CD4-positive, alpha-beta T cell treated with Interleukin-6 for 4 hours (primary cell): ENCODE results near the gene ARL10.
"Not testable (repeated sequence)": the region's sequence is repeated elsewhere in the genome, so short reads cannot be mapped to it uniquely, and the experiment has no call there.

Experiments used
- DNase-seq: peaks from one replicate; pipeline ENCODE4 v3.0.0-alpha.2; 2020; ENCODE audit warnings: mixed read lengths

Gene ARL10

DNA sequence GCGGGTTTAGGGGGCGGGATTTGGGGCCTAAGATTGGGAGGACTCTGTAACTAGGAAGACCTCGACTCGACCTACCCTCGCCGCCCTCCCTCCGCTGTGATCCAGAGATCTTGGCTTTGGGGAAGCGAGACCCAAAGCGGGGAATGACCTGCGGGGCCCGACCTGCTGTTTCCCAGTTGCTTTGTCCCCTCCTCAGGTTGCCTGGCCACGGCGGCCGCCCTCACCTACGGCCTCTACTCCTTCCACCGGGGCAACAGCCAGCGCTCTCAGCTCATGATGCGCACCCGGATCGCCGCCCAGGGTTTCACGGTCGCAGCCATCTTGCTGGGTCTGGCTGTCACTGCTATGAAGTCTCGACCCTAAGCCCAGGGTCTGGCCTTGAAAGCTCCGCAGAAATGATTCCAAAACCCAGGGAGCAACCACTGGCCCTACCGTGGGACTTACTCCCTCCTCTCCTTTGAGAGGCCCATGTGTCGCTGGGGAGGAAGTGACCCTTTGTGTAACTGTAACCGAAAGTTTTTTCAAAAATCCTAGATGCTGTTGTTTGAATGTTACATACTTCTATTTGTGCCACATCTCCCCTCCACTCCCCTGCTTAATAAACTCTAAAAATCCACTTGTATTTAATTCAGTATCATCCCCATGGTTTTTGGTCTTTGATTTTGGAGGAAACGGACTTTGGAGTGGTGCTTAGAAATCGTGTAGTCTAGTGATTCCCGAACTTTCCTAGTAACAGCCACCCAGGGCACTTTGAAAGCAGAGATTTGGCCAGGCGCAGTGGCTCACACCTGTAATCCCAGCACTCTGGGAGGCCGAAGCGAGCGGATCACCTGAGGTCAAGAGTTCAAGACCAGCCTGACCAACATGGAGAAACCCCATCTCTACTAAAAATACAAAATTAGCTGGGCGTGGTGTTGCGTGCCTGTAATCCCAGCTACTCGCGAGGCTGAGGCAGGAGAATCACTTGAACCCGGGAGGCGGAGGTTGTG, 24.1 kb downstream of the ARL10 start:
- no peak for DNase-seq

DNA sequence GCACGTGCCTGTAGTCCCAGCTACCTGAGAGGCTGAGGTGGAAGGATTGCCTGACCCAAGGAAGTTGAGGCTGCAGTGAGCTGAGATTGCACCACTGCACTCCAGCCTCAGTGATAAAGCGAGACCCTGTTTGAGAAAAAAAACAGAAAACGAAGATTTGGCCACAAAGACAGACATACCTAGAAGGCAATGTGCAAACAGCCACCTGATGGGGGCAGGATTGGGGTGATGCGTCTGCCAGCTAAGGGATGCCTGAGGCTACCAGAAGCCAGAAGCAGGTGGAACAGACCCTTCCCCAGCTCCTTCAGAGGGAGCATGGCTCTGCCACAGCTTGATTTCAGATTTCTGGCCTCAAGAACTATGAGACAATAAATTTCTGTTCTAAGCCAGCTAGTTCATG, 26.2 kb downstream of the ARL10 start:
- DNase-seq, result no peak

DNA sequence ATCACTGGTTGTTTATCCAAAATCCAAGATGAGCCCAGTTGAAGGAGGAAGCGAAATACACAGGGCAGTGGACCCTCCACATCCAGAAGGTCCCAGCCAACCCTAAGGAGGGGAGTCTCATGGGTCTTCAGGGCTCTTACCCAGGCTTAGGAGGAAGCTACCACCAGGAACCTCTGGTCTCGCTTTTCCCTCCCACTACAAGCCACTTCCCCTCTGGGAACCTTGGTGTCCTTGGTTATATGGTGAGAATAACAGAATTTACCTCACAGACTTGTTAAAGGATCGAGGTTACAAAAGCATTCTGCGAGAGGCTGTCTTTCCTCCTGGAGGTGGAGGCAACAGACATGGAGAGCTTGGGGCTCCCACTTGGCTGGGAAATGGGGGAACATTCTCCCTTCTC, 26.7 kb downstream of the ARL10 start:
- no peak for DNase-seq

DNA sequence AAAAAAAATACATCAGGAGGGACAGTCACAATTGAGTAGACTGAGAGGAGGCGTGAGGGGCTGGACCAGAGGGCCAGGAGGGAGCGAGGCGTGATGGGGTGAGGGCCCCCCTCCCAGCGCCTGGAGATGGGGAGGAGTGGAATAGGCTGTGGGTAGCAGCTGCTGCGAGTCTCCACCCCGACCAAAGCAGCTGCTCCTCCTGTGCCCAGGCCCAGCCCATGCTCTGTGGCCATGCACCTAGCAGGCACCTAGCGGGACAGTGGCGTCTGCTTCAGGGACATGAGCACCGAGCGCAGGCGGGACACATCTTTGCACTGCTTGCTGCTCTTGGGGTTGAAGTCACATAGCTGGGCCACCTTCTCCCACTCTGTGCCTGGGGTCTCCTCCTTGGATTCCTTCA, 27.2 kb downstream of the ARL10 start:
- no peak for DNase-seq

- DNase-seq, result no peak
Observed at GRCh38 chr5:176394096-176394495, 28.8 kb downstream of the ARL10 start.

- no peak for DNase-seq
Observed at GRCh38 chr5:176394881-176395675, 29.8 kb downstream of the ARL10 start.

- no peak for DNase-seq
Observed at GRCh38 chr5:176396330-176396729, 31.0 kb downstream of the ARL10 start.

DNA sequence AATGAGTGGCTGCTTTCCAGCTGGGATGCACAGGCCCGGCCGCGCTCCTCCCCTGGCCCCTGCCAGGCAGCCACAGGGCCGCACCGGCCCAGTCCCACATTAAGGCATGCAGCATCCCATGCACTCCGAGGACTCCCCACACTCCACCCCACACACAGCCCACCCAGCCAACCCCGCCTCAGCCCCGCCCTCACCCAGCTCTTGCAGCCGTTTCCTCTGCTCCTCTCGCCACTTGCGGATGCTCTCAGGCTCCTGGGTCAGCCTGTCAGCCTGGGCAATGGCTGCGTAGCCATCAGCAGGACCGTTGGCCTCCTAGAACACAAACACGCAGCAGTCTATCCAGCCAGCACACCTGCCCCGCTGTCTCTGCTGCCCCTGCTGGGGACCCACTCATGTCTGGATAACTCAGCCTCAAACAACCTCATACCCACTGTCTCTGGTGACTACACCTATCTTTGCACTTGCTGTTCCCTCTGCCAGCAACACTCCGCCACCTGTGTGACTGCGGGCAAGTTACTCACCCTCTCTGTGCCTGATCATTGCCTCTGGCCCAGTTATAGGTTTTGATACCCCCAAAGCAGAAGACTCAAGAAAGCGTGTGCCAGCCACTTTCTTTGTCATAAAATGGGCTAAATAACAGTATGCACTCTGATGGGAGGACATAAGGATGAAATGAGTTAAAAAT, 32.6 kb downstream of the ARL10 start:
- DNase-seq, result no peak

DNA sequence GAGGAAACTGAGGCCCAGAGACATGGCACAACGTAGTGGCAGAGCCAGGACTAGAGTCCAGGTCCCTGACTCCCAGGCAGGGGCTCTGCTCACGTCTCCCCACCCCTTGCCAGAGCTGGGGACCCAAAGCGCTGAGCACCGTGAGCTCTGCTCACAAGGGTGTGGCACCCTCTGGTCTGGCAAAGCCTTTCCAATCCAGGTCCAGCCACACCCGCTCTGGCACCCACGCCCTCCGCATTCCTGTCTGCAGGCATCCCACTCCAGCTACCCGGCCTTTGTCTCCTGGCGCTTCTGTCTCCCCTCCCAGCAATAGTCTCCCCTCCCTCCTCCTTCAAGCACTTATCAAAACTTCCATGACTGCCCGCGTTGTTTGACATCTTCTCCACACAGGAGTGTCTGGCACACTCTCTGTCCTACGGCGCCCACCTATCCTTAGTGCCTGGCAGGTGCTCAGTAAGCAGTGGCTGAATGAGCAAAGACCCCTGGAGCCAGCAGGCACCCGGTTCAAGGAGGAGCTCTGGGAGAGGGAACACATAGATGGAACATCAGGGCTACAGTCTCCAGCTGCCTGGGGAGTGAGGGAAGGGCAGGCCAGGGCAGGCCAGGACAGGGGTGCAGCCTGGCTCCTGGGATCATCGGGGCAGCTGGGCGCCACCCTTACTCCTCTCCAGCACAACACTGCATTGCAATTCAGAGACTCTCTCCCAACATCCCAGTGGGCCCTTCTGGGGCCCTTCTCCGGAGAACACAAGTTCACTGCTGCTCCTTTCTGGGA, 35.3 kb downstream of the ARL10 start:
- DNase-seq, result no peak

GRCh38 chr5:176401281-176402205, 36.3 kb downstream of the ARL10 start:
- no peak for DNase-seq

DNA sequence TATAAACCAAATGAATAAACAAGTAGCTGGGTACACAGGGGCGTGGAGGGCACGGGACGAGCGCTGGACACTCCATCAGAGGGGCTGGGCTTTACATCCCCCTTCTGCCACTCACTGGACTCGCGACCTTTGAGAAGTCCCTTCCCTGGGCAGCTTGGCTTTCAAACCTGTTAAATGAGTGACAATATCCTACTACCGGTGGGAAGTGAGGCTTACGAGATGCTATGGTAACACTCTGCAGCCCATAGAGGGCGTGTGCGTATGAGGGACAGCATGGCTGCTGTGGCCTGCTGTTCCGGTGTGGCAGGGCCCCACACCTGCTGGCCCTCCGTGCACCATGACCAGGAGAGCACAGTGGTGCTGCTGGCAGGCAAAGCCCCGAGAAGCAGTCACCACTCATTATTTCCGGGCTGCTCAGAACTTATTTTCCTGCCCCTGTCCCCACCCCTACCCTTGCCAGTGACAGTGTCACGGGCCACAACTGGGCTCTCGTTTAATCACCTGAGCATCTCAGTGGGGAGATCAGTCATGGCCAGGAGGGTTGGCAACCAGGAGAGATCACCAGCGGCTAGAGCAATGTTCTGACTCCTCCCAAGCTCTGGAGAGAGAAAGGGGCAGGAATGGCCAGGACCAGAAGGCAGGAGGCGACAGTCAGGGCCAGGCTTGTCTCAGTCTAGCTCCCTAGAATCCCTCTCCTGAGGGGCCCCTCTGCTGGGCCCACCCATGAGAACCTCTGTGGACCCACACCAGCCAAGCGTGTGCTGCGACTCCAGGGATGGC, 40.6 kb downstream of the ARL10 start:
- no peak for DNase-seq

- no peak for DNase-seq
Observed at GRCh38 chr5:176406436-176407052, 41.3 kb downstream of the ARL10 start.

GRCh38 chr5:176407456-176408251, 42.4 kb downstream of the ARL10 start:
- no peak for DNase-seq

DNA sequence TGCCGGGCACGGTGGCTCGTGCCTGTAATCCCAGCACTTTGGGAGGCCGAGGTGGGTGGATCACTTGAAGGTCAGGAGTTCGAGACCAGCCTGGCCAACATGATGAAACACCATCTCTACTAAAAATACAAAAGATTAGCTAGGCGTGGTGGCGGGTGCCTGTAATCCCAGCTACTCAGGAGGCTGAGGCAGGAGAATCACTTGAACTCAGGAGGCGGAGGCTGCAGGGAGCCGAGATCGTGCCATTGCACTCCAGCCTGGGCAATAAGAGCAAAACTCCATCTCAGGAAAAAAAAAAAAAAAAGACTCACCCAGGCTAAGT, 42.9 kb downstream of the ARL10 start:
- not testable (repeated sequence) for DNase-seq

DNA sequence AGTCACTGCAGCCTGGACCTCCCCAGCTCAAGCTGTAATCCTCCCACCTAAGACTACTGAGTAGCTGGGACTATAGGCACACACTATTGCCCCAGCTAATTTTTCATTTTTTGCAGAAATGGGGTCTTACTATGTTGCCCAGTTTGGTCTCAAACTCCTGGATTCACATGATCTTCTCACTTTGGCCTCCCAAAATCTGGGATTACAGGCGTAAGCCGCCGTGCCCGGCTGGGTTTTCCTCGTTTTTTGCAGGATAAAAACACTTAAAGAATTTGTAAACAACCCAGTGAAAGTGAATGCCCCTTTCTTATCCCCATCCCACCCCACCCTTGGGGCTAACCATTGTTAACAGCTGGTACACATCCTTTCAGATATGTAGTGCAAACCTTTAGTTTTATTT, 43.3 kb downstream of the ARL10 start:
- DNase-seq, result no peak

DNA sequence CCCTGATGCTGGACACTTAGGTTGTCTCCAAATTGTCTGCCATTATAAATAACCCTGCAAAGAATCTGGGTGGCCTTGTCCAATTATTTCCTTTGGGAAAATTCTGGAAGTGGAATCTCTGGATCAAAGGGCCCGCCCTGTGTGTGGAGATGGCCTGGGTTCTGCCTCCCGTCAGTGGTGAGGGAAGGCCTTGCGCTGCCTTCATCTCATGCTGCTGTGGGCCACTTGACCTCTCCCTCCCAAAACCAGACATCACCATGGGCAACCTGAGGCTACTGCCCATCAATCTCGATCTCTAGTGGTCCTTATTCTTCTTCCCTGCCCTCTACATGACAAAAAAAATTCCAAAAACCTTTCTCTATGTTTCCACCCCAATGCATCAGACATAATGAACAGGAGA, 44.5 kb downstream of the ARL10 start:
- no peak for DNase-seq

DNA sequence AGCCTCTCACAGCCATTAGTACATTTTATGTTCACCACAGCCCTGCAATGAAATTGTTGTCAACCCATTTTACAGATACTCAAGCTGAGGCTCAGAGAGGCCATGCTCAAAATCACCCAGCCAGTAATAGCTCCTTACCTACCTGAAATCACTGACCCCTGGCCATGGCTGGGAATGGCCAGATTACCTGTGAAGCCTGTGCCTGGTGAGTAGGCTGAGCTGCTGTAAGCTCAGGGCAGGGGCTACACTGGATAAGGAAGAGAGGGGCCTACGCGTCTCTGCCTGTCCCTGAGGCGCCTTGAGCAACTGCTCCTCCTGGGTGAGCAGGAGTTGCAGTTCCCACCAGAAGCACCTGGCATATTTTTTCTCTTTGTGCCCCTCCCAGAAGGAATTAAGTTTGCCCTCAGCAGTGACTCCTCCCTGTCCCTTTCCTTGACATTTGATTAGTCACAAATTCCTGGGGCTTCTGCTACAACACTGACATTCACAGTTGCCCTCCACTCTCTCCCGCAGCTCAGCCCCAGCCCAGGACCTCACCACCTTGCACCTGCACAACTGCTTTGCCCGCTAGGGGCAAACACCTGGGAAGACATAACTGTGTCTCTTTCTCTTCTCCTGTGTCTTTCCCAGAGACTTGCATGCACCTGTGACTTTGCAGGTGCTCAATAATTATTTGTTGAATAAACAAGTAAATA, 45.3 kb downstream of the ARL10 start:
- DNase-seq, result no peak

DNA sequence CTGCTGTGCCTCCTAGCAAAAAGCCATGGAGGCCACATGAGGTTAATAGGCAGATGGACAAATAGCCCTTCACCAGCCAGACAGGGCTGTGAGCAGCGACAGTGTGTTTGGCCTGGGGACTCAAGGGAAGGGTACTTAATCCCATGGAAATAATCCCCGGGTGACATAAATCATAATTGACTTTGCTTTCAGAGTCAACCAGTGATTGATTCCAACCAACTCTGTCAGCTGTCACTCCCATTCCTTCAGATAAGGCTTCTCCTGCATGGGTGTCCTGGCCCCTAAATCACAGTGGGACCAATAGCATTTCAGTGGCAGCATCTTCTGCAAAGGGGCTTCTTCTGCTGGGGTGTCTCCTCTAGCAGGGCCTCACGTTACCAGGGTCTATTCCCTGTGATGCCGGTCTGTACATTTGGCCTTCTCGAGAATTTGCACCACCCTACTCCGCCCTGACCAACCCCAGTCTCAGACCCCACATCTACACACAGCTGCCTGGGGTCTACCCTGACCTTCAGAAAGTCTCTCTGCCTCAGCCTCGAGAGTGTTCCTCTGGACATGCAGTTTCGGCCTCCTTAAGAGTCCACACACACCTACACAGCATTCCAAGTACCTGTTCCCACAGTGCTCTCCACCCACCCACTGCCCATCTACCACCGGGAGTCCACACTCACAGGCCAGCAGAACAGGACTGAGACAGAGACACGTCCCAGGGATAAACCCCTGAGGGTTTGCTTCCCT, 47.4 kb downstream of the ARL10 start:
- no peak for DNase-seq
